ENCODE measurements around the gene PPFIA2.
A peak's percentile ranks its signal among the peaks of the same experiment; 100 is the strongest.
"Not testable (repeated sequence)": the region's sequence is repeated elsewhere in the genome, so short reads cannot be mapped to it uniquely, and the experiment has no call there.

The PPFIA2 gene

DNA sequence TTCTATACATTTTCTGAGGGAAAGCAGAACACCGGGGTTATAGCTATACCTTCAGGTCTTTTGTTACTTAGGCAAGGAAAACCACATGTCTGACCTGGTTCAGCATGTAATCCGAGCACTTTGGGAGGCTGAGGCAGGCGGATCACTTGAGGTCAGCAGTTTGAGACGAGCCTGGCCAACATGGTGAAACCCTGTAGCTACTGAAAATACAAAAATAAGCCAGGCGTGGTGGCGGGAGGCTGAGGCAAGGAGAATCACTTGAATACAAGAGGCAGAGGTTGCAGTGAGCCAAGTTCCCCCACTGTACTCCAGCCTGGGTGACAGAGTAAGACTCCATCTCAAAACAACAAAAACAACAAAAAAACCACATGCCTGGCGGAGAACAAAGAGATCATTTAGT, 503.7 kb downstream of the PPFIA2 start:
- no peak for DNase-seq

DNA sequence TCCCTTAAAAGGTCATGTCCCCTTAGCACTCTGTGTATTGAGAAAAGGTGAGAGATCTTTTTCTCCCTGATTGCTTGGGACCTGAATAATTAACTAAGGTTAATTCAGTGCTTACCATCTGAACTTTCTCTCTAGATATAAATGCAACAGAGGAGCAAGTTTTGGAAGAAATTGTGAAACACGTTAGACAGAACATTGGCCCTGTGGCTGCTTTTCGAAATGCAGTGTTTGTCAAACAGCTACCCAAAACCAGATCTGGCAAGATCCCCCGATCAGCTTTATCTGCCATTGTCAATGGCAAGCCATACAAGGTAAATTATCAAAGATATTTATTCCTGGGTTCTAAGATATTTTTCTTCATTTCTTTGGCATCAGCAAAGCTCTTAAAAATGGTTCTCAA, 505.8 kb downstream of the PPFIA2 start:
- no peak for DNase-seq

DNA sequence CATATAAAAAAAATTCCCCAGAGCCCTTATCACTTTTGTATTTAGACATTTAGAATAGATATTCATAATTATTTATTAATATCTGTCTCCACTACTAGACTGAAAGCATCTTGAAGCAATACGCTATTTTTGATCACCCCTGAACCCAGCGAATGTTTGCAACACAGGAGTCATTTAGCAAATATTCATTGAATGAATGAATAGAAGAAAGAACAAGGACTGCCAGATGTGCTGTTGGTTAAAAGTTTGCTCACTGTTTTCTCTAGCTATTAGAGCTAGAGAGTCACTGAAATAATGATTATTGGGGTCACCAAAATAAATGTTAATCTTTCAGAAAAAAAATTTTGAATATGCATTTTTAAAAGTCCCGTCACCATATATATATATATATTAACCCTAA, 506.9 kb downstream of the PPFIA2 start:
- DNase-seq, result no peak

DNA sequence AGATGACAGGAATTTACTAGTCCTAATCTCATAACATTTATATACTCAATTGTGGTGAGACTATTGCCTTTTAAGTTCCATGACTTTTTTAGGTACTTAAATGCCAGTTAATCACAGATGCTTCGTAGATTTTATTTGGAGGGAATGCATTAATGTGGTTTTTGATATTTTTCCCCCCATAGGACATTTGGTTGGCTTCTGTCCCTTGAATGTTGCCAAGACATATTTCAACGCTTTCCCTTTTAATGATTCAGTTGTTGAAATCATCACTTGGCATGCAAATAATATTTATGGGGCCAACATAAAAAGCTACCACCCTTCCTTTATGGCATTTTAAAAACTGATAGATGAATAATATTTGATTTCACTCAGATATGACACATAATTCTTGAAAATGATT, 509.2 kb downstream of the PPFIA2 start:
- DNase-seq, result no peak

DNA sequence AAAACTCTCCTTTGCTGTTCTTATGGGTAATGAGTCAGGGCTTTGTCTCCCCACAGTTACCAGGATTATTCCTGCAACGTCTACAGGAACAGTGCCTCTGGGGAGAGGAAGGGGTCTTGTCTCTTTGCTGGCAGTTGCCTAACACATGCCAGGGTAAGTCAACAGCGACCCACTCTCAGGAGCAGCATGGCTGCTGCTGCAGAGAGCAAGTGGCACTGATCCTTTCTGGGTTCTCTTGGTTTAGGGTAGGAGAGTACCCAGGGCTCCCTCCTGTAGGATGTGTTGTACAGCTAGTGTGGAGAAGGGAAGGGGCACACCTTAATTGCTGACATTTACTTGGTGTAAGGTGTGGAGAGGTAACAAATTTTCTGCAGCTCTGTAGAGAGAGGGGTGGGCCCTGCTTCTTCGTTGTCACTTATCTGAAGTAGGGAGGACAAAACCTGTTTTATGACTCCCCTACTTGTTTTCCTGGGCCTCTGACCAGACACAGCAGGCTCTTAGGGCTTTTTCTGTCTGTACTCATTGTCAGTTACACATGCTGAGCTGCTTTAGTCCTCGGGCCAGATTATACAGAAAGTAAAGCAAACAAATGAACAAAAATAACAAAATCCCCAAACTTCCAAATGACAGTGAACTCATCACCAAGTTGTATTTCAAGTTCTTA, 513.1 kb downstream of the PPFIA2 start:
- no peak for DNase-seq

DNA sequence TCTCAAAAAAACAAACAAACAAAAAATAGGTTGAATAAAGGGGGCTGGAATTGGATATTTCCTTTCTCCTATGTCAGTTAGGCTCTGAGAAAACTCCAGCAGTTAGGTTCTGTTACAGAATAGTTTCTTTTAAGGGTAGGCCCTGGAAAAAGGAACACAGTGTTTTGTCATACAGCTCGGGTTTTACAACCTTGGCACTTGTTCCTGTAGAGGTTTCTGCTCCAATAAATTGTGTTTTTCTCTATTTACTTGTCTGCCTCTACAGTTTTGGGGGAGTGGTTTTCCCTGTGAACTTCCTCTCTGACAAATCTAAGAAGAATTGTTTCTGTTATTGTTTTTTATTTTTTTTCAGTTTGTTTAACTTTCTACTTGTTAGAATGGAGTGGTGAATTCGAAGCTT, 513.7 kb downstream of the PPFIA2 start:
- no peak for DNase-seq

DNA sequence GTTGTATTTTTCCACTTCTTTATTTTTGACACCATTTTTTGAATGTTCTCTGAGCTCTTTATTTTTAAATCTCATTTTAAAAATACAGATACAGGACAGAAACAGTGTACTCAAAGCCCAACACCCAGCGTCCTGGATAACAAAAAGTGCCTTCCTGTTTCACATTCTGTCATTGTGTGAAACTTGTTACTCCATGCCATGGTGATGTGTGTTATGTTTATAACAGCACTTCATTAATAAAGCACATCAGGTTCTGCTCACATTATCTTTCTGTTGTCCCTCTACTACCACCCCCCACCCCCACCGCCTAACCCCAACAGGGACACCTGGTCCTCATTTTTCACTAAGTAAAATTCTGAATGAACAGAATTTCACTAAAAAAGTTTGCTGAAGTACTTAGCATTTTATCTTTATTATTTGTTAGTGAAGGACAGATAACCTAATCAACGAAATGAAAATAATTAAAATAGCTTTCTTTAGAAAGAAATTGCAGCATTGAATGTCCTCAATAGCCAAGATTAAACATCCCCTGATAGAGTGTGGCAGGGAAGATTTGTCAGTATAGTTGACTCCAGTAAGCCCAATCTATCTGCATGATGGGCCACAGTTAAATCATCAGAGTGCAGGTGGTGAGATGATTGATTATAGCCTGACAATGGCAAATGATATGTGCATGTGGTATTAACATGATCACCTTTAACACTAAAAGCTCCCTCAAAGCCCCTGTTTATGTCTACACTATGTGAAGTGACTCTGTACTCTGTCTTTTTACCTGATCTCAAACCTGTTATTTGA, 527.4 kb downstream of the PPFIA2 start:
- DNase-seq, result no peak

DNA sequence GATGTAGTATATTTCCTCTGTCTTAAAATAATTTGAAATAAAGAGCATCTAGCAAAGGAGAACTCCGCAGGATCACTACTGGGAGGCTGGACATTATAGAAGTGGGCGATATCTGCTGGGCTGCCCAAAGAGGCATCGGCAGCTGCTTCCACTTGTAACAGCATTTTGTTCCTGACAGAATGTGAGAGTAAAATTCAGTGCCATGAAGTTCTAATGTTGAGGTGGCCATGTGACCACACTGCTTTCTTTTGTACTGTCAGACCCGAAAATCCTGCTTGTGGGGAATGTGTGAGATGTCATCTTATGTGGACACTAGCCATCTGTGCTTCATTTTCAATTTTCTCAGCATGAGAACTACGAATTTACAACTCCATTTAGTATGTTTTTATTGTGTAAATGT, 529.4 kb downstream of the PPFIA2 start:
- peak; percentile 24 for DNase-seq

DNA sequence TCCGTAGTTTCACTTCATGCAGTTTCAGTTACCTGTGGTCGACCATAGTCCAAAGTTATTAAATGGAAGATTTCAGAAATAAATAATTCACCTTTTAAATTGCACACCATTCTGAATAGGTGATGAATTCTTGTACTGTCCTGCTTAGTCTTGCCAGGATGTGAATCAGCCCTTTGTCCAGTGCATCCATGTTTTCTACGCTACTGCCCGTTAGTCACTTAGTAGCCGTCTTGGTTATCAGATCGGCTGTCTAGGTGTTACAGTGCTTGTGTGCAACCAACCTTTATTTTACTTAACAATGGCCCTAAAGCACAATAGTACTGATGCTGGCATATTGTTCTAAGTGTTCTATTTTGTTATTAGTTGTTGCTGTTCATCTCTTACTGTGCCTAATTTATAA, 534.5 kb downstream of the PPFIA2 start:
- no peak for DNase-seq

DNA sequence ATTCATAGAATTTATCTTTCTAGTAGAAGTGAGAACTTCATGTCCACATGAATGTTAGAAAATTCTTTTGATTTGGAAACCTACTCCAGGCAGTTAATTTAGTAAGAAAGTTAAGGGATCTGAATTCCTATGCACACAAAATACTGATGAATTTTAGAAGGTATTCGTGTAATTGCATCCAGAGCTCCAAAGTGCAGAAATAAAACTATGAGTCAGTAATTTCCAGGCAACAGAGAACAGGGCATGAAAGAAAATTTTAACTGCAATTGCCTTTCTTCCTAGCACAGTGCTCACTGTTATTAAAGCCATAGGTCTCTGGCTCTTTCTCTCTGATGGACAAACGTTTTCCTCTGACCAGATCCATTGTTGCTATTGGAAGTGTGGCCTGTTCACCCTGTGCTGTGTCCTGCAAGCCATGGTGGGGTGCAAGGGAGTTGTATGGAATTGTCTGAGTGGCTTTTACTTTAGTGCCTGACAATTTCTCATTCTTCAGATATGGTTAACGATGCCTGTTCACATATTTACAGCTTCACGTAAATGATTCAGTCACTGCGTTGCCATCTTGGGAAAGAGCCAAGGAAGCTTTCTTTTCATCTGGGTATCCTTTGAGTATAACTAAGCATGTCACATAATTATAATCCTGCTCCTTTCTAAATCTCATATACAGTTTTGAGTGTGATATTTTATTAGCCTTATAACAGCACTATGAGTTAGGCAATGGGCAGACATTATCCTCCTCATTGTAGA, 536.1 kb downstream of the PPFIA2 start:
- no peak for DNase-seq

DNA sequence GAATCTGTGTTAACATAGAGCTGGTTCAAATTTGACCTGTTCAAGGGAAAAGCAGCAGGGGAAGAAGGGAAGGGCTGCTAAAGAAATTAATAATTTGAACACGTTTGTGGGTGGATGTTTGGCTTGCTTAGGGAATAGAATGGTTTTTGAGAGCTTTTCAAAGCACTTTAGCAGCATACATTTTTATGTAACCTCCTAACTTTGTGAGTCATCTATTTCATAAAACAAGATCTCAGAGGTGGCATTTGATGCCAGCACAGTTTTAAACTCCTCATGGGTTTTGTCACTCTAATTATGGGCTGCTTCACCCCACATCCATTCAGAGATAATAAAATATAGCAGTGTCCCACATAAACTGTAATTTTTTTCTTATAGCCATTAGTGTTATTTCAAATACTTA, 537.5 kb downstream of the PPFIA2 start:
- DNase-seq, result no peak

DNA sequence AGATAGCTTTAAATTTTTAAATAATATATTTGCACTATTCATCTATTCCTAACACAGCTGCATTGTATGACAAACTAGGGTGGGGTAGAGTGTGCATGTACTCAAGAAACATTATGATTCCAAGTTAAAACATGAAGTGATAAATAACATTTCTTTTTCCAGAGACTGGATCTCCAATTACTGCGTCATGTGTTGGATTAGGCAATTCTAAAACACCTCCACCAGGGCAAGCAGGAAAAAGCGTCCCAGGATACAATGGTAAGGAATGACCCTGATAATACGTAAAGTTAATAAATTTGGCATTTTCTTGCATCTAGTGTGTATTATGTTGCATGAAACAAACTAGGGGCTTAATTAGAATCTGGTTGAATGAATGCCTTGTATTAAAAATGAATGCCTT, 542.4 kb downstream of the PPFIA2 start:
- no peak for DNase-seq

DNA sequence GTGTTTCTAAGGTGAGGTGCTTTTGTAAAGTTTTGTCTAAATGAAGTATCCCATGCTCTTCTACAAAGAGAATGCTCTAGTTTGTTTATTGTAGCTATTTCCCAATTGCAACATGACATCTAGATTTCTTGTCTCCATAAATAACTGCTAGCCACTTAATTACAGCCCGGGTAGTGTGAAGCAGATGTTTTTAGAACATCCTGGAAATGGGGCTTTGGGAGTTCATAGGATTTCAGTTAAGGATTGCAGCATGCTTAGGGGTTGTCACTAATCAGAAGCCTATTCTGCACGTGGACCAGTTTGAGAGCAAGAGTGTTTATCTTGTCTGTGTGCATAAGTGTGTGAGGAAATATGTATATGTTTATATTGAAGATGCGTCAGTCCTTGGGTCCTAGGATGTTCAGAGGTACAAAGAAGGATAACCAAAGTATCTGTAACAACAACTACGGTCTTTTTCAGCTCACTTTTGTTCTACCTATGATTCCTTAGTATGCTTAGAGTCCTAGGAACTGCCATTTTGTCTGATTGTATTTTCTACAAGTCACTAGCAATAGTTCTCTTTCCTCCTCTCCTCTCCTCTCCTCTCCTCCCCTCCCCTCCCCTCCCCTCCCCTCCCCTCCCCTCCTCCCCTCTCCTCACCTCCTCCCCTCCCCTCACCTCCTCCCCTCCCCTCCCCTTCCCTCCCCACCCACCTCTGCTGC, 546.0 kb downstream of the PPFIA2 start:
- DNase-seq, result no peak

DNA sequence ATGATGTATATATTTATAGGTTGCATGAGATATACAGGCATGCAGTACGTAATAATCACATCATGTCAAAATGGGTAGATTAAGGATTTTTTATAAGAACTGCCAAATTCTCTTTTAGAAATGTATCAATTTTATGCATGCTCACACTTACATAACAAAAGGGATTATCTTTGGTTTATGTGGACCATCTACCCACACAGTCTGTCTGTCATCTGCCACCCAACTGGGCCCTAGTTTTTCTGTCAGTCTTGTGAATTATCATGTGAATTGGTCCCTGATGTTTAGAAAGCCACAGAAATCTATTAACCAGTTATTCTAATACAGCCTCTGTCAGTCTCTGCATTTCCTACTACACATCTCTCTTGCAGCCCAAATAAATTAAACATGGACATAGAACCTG, 547.8 kb downstream of the PPFIA2 start:
- DNase-seq, result no peak

DNA sequence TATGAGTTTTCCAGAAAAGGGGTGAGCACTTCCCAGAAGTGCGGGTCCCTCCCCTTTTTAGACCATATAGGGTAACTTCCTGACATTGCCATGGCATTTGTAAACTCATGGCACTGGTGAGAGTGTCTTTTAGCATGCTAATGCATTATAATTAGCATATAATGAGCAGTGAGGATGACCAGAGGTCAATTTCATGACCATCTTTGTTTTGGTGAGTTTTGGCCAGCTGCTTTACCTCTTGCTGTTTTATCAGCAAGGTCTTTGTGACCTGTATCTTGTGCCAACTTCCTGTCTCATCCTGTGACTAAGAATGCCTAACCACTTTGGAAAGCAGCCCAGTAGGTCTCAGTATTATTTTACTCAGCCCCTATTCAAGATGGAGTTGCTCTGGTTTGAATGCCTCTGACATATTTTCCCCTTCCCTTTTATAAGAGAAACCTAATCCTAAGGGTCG, 549.4 kb downstream of the PPFIA2 start:
- DNase-seq, result not testable (repeated sequence)

DNA sequence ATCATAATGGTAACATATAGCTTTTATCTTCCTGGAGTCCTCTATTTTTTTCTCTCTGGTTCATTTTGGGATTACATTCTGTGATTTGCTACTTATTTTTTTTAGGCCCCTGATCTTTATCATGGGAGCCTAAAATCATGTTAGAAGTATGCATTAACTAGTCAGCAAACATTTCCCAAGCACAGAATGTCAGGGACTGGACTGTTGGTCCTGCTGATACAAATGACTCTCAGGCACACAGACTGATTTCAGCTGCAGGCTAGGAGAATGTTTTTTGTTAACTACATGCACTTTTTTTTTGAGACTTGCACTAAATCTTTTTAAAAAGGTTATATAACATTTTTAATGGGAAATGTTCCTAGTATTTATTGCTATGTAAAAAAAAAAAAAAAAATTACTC, 550.1 kb downstream of the PPFIA2 start:
- no peak for DNase-seq

DNA sequence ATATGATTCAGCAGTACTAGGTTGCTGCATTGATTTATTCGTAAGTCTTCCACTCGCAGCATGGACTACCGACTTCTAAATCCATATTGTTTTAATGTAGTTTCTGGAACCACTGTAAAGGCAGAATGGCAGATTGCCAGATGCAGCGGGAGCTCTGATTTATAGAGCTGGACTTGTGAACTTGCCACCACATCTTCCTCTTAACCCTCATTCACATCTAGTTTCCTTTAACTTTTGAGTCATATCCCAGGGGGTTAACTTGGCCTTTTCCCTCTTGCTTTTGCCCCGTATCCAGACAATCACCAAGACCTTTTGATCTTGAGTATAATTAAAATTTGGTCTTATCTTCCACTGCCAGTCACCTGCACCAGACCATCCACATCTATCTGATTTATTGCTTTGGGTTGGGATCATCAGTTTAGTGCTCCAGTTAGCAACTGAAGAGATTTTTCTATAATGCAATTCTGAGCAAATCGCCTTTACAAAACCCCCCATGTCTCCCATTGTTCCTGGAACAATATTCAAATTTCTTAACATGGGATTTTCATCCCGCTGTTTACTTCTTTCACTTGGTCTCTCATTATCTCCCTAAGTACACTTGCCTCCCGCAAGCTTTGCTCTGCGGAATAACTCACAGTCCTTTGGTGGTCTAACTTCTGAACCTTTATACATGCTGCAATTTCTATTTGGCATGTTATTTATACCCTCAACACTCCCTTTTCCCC, 550.8 kb downstream of the PPFIA2 start:
- DNase-seq, result no peak

Data from right hindlimb (tissue), 1 donor.